ENCODE measurements around the gene ASTN2. TPM values are rescaled to one million over a fixed set of nuclear protein-coding genes. Genes with fewer than 3 reads are reported as not detected.
A peak's percentile ranks its signal among the peaks of the same experiment; 100 is the strongest.

Gene ASTN2
- polyA plus RNA-seq, 1 donor: 4.2 TPM

- DNase-seq: peak; percentile 4
Observed at GRCh38 chr9:117245175-117245829, 169.6 kb downstream of the ASTN2 start.

DNA sequence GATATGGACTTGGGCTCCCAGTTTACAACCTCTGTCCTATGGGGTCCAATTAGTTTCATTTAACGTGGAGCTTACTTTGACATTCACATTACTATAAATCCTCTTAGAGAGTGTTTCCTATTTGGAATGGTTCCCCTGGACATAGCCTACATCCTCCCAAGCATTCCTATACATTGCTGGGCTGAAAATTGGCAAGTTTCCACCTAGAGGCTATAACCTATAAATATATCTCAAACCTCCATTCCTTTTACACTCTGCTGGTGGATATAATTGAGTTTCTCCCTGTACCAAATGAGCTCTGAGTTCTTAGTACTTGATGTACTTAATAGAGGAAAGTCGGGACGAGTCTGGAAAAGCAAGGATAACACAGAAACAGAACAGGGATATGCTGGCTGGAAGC is 172.8 kb downstream of the ASTN2 start:
- DNase-seq: no peak

- DNase-seq: no peak
Observed at GRCh38 chr9:117239428-117239827, 175.4 kb downstream of the ASTN2 start.

DNA sequence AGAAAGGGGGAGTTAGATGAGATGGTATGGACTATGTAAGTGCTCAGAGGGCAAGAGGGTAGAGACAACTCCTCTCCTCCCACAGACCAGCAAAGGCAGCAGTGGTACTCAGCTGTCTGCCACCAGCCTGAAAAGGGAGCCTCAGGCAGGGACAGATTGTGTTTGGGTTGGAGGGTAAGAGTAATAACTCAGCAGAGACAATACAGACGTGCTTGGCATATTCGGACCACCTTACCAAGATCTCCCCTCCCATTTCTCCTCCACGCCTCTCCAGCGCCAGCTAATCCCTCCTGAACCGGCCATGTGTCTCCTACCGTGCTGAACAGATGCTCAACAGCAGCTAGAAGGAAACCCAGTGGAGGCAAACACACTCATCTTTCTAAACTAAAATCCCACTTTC is 180.8 kb downstream of the ASTN2 start:
- no peak for DNase-seq

DNA sequence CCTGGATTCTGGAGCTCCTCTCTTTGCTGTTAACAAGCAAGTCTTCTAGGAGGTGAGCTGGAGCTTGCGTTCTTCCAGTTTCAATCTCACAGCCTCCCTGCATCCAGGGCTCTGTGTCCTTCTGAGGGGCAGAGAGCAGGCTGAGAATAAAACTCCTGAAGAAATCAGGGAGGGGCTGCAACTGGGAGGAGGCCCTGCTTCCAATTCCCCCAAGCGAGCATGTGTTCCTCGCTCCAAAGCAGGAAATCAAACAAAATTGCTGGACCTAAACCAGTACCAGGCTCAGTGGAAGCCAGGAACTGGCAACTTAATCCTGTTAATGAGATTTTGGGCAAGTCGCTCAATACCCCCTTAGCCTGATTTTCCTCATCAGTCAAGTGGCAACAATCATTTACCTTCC is 181.8 kb downstream of the ASTN2 start:
- DNase-seq: no peak

DNA sequence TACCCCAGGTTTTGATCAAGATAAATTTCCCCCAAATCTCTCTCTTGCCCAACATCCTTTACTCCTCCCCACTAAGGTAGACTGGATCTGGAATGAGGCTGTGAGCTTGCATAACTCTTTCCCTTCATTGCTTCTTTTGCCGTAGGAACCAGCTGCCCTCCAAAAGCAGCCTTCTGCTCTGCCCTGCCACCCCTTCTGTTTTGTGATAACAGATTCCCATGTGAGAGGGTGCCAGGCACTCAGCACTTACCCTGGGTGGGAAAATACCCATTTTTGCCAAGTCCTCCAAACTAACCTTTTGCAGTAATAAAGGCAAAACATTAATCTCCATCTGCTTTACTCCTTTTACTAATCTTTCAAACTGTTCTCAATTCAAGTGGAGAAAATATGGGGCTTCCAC is 182.6 kb downstream of the ASTN2 start:
- DNase-seq: no peak

DNA sequence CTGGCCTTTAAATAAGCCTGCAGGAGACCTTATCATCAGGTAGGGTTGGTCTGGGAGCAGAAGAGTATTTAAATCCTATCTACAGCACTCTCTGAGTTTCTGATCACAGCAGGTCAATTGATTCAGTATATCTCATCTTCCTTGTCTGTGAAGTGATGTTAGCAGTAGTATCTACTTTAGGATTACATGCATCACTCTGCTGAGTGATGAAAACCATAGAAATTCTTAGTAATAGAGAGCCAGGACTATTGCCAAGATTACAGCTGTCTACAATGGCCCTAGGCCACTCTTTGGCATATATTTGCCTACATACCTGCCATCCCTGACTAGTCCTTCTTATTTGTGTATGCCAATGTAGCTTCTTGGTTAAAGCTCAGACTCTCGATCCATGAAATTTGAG is 183.8 kb downstream of the ASTN2 start:
- DNase-seq: no peak

GRCh38 chr9:117224695-117225094 is 190.2 kb downstream of the ASTN2 start:
- no peak for DNase-seq

DNA sequence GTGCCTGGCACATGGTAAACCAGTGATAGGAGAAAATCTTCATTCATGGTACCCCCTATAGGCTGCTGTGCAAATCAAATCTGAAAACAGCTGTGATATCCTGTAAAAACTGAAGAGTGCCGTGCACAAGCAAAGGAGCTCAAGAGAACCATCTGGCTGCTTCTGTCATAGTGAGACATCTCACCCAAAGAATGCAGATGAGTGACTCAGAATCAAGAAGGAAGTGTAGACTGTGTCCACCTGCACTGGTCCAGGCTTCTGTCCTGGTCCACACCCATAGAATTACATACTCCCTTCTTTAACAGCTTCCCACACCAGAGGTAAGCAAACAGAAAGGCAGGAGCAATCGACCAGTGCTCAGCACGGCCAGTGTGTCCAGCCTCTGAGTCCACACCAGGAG is 195.9 kb downstream of the ASTN2 start:
- DNase-seq: no peak

- no peak for DNase-seq
Observed at GRCh38 chr9:117214416-117214815, 200.4 kb downstream of the ASTN2 start.

- DNase-seq: no peak
Observed at GRCh38 chr9:117211280-117211679, 203.6 kb downstream of the ASTN2 start.

GRCh38 chr9:117205806-117206205 is 209.1 kb downstream of the ASTN2 start:
- no peak for DNase-seq

DNA sequence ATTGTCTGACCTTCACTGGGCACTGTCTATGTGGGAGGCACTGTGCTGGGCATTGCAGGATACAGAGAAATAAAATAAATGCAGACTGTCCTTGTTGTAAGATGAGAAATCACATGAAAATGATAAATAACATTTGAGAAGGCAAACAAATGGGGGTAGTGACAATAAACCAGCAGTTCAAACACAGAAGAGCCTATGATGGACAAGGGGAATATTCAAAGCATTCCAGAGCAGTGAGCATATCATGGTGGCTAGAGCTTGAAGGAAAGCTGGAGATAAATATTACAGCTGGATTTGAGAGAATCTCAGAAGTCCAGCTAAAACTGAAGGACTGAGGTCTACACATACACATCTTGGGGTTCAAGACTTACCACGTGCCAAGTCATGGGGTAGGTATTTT is 209.9 kb downstream of the ASTN2 start:
- DNase-seq: no peak

DNA sequence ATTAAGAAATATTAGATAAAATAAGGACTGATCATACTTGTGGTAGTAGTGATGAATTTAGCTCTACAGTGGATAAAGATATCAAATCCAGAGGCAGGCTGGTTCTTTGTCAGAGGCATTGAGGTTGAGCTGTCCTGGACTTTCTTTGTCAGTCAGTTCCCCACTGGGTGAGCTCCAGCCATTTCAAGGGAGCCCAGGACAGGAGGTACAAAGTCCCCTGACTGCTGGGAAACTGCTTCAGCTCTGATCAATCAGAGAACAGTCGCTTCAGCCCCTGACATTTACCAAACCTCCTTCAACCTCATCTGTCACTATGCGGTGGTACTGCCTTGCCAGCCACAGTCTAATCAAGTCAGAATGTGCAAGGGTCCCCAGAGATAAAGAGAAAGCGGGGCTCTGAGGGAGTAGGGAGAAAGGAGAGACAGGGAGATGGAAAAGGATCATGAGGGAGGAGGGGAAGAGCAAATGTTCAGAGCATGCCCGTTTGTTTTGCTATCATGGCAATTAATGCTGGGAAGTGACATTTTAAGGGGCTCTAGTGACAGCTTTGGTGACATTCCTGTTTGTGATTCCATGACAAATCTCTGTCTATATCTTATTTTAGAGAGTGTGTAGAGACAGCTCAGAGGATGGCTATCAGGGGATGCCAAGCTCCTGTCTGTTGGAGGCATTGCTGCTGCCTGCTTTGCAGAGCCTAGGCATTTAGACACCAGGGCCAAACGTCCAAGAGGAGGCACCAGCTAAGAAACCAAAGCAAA is 223.2 kb downstream of the ASTN2 start:
- DNase-seq: no peak

DNA sequence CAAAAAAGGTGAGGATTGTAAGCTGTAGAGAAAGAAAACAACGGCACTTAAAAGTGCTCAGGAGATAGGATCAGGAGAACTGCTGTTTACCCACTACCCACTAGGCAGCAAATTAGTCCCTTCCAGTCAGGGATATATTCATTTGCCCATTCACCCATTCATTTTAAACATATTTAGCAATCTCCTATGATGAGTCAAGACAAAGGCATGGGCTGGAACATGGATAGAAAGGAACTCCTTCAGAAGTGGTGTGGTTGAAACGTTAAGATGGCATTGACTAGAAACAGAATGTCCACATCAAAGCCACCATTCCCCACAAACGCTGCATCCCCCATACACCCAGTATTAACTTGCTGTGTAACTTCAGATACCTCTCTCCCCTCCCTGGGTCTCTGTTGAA is 225.7 kb downstream of the ASTN2 start:
- no peak for DNase-seq

GRCh38 chr9:117188394-117188793 is 226.5 kb downstream of the ASTN2 start:
- no peak for DNase-seq

DNA sequence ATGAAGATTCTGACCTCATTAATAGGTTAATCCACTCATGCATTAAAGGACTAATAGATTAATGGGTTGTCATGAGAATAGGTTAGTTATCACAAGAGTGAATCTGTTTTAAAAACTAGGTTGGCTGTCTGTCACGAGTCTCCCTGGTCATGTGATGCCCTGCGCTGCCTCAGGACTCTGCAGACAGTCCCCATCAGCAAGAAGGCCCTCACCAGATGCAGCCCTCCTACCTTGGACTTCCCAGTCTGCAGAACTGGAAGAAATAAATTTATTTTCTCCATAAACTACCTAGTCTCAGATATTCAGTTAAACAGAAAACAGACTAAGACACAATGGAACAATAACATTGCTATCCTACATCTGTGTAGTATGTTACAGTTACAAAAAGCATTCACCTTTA is 227.4 kb downstream of the ASTN2 start:
- no peak for DNase-seq

DNA sequence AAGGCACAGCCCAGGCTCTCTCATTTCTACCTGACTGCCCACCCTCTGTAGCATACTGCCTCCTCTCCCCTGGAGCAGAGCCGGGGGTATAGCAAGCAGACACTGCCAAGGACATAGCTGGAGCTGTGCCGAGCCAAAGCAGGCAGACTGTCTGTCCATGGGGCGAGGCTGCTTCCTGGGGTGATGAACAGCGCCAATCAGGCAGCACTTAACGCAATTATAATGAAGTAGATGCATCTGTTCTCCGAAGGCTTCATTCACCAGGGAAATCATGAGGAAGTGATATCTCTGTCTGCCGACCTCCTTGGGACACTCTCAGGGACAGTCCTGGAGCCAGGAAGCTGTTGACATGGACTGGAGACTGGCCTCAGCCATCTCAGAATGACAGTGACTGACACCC is 230.7 kb downstream of the ASTN2 start:
- no peak for DNase-seq

- no peak for DNase-seq
Observed at GRCh38 chr9:117182046-117182445, 232.8 kb downstream of the ASTN2 start.

- DNase-seq: no peak
Observed at GRCh38 chr9:117180896-117181445, 233.9 kb downstream of the ASTN2 start.

DNA sequence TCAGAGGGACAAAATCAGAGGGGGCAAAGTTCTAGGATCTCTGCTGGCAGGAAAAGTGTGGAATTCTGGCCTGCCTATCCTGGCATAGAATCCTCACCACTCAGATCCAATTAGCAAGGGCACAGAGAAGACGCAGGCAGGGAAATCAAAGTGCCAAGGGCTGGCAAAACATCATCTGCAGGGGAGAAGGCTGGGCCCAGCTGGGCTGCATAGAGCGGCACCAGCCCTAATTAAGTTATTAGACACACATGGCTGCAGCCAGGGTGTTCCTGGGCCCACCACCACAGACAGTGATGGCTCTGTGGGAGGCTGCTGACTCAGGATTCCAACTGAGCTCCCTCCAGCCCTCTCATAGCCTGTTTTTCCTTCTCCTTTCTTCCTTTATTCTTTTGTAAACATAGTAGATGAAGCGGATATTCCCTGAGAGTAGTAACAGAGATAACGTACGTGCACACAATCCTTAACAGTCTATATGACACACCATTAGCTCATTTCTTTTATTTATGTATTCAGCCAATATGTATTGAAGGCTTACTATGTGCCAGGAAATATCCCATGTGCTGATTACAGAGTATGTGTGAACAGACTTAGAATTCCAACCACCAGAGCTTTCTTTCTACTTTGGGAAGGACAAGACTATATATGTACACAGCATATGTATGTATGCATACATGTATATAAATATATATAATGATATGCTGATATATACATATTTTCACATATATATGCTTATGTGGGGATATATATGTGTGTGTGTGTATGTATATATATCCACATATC is 236.1 kb downstream of the ASTN2 start:
- no peak for DNase-seq

DNA sequence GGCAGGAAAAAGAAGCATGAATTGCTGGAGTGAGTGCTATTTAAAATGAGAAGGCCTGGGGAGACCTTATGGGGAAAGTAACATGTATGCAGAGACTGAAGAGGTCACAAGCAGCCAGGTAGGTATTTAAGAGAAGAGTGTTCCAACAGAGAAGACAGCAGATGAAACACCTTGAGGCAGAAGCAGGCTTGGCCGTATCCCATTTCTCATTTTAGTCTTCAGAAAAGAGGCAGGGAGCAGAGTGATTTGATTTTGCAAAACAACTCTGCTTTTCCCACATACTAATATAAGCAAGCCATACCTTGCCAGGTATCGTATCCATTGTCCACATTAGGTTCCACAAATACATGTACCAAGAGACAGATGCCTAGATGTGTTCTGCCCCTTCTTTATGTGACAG is 244.3 kb downstream of the ASTN2 start:
- DNase-seq: no peak

DNA sequence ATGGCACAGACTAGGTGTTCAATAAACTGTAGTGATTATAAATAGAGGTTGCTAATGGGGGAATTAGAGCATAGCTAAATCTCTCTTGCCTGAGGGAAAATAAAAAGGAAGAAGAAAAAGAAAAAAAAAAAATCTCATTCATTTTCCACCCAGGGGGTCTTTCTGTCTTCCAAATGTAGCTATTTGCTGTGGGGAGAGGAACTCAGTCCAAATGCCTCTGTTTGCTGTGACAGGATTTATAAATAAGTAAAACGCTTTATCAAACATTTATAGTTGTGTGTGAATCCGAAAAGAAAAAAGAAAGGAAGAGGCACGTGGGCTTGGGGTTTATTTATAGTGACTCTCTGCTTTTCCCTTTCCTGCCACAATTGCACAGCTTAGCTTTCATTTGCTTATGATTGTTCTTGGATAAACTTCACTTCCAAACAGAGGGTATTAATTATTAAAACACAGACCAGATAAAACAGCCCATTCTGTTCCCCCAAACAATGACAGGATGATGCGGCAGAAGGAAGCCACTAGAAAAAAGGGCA is 245.7 kb downstream of the ASTN2 start:
- no peak for DNase-seq
